NCI-H226 (cell line): ENCODE measurements around the gene AGAP5.

ENCODE experiments used
- DNase-seq: peaks from one replicate; pipeline ENCODE4 v3.0.0-alpha.2; 2015

The AGAP5 gene

GRCh38 chr10:73625004-73625883, 72.7 kb downstream of the AGAP5 start:
- peak; percentile 27 for DNase-seq
